Measurements from ENCODE around the gene KIAA0513. TPM values are rescaled to one million over a fixed set of nuclear protein-coding genes. Genes with fewer than 3 reads are reported as not detected.

KIAA0513 gene
- total RNA-seq, 1 donor from 2014 or later: 12.9 TPM

GRCh38 chr16:85082173-85083050 lies 54.8 kb downstream of the KIAA0513 start:
- Mint-ChIP-seq H3K27ac (peak overlapping the region; percentile 55), H3K4me3 (peak overlapping the region; percentile 62), H3K9me3 (no peaks in the 10 kb centered on the region), H3K4me1 (ENCODE audit: unreplicated experiment) (peaks cover 43% of the 10 kb centered on the region), H3K27me3 (no peaks in the 10 kb centered on the region), H3K36me3 (peaks cover 10% of the 10 kb centered on the region)
- no peak for DNase-seq (ENCODE audit: extremely low spot score, unreplicated experiment)
- TF ChIP-seq CTCF (conservative IDR thresholded peaks at IDR 0.05): no peak

- TF ChIP-seq CTCF (conservative IDR thresholded peaks at IDR 0.05): no peak
- H3K27me3 Mint-ChIP-seq: no peaks in the 10 kb centered on the region
- H3K36me3 Mint-ChIP-seq: peaks cover 10% of the 10 kb centered on the region
- H3K4me3 Mint-ChIP-seq: peak overlapping the region; percentile 2
- H3K4me1 Mint-ChIP-seq (ENCODE audit: unreplicated experiment): peaks cover 43% of the 10 kb centered on the region
- H3K9me3 Mint-ChIP-seq: no peaks in the 10 kb centered on the region
- DNase-seq (ENCODE audit: extremely low spot score, unreplicated experiment): no peak
- H3K27ac Mint-ChIP-seq: peak overlapping the region; percentile 22
Measured at GRCh38 chr16:85083051-85083639, 55.5 kb downstream of the KIAA0513 start.

GRCh38 chr16:85084841-85085510 lies 57.4 kb downstream of the KIAA0513 start:
- Mint-ChIP-seq H3K27me3 (no peaks in the 10 kb centered on the region), H3K36me3 (peaks cover 6% of the 10 kb centered on the region), H3K4me1 (ENCODE audit: unreplicated experiment) (peaks cover 39% of the 10 kb centered on the region), H3K4me3 (no peak overlapping the region), H3K9me3 (no peaks in the 10 kb centered on the region), H3K27ac (no peak overlapping the region)
- TF ChIP-seq CTCF (conservative IDR thresholded peaks at IDR 0.05): no peak
- no peak for DNase-seq (ENCODE audit: extremely low spot score, unreplicated experiment)

GRCh38 chr16:85085721-85086120 lies 58.1 kb downstream of the KIAA0513 start:
- Mint-ChIP-seq H3K9me3 (no peaks in the 10 kb centered on the region), H3K36me3 (peaks cover 5% of the 10 kb centered on the region), H3K27me3 (no peaks in the 10 kb centered on the region), H3K4me1 (ENCODE audit: unreplicated experiment) (peaks cover 45% of the 10 kb centered on the region), H3K4me3 (no peak overlapping the region), H3K27ac (no peak overlapping the region)
- no peak for TF ChIP-seq CTCF (conservative IDR thresholded peaks at IDR 0.05)
- DNase-seq (ENCODE audit: extremely low spot score, unreplicated experiment): no peak

DNA sequence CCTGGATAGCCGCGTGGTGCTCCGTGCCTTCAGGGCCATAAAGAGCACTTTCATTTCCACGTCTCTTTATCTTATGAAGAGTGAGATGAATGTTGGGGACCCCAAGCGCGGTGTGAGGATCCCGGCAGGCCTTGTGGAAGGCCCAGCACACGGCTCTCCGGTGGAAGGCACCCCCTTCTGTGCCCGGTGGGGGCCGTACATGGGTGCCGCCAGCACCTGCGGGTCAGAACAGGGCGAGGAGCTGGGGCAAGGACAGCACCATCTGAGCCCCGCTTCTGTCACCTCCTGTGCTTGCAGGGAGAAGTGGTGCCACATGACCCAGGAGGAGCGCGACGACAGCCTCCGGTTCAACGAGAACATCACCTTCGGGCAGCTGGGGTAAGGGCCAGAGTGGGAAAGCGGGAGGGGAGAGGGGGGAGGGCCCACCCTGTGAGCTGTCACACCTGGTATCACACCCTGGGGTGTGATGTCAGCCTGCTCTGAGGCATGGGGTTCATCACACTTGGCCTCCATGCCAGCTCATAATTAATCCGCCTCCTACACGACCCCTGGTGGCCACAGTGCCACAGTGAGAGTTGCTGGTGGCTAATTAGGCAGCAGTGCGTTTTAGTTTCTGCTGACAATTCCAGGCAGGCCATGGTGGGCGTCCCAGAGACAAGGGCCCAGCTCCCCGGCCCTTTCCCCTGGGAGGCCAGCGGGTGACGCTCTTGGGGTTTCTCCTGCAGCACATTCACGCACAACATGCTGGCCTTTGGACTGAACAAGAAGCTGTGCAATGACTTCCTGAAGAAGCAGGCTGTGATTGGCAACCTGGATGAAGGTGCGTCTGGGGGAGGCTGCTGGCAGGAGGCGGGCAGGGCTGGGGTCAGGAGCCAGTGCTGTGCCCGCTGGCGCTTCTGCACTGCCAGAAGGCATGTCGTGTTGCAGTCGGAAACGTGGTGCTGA lies 59.0 kb downstream of the KIAA0513 start:
- Mint-ChIP-seq H3K9me3 (no peaks in the 10 kb centered on the region), H3K36me3 (no peaks in the 10 kb centered on the region), H3K27me3 (no peaks in the 10 kb centered on the region), H3K4me1 (ENCODE audit: unreplicated experiment) (peaks cover 37% of the 10 kb centered on the region), H3K4me3 (no peak overlapping the region), H3K27ac (no peak overlapping the region)
- peak; percentile 83 for TF ChIP-seq CTCF (conservative IDR thresholded peaks at IDR 0.05)
- DNase-seq (ENCODE audit: extremely low spot score, unreplicated experiment): no peak
